GM12891 (cell line): ENCODE data around the gene CETP.

Source experiments
- DNase-seq: peaks from one replicate; pipeline ENCODE4 v3.0.0; 2011; ENCODE audit warnings: low spot score; ENCODE audit not compliant: insufficient read length
- FAIRE-seq: peaks from 2 replicates; lab custom pipeline; 2011; peaks lifted over from hg19 to GRCh38; lab: Jason Lieb, UNC
- PAX5 ChIP-seq: IDR thresholded peaks from 2 replicates; pipeline ENCODE4 v1.6.1; 2011; ENCODE audit warnings: low read length, moderate library complexity, mild to moderate bottlenecking; ENCODE audit not compliant: insufficient read depth, severe bottlenecking
- POLR2A ChIP-seq: IDR thresholded peaks from 2 replicates; pipeline ENCODE4 v1.6.1; 2011; ENCODE audit warnings: low read depth, low read length, control low read depth
- POLR2AphosphoS5 ChIP-seq: IDR thresholded peaks from 2 replicates; pipeline ENCODE4 v1.6.1; 2011; ENCODE audit warnings: low read depth, low read length, control low read depth
- POU2F2 ChIP-seq: IDR thresholded peaks from 2 replicates; pipeline ENCODE4 v1.6.1; 2011; ENCODE audit warnings: low read depth, mild to moderate bottlenecking, control low read depth, low read length, moderate library complexity
- SPI1 ChIP-seq: IDR thresholded peaks from 2 replicates; pipeline ENCODE4 v1.6.1; 2011; ENCODE audit warnings: low read depth, low read length, control low read depth
- TAF1 ChIP-seq: IDR thresholded peaks from 2 replicates; pipeline ENCODE4 v1.6.1; 2011; ENCODE audit warnings: low read depth, low read length, control low read depth

Gene CETP

DNA sequence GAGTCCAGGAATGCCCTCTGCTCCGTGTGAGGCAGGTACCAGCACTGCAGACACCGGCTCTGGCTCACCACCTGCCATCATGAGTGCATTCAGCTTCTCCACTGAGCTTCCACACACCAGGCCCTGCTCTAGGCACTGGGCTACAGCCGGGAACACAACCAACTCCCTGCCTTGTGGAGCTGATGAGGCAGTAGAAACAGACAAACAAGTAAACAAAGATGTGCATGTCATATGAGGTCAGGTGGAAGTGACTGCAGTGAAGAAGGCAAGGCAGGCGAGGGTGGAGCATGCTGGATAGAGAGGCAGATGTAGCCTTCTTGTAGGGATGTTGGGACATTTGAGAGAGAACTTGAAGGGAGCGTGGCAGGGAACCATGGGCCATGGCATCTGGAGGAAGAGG is 32.6 kb downstream of the CETP start:
- no peak for TF ChIP-seq TAF1
- FAIRE-seq, result peak; percentile 20
- DNase-seq, result no peak

DNA sequence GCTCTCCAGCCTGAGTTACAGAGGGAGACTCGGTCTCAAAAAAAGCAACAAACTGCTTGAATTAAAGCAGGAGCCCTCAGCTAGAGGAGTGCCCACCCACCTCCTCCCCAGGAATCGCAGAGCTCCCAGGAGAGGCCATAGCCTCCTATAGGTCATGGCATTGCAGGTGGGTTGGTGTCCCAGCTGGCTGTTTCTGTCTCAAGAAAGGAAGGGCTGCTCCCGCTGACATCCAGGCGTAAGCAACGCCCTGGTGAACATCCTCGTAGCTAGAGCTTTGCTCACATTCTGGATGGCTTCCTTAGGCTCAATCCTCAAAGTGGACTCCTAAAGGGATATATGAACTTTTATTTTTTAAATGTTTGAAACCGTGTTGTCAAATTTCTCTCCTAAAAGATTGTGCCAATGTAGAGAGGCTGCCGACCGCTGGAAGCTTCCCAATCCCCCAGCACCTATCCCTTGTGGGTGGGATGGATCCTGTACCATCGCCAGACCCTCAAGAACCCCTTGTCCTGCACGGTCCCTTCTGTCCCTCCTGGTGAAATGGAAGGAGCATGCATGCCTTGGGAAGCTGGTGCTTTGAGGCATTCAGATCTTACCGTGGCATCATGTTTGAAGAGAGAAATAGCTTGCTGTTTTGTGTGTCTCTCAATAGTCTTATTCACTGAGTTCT is 33.5 kb downstream of the CETP start:
- DNase-seq (no peak), FAIRE-seq (no peak)
- TF ChIP-seq POU2F2, result no peak

DNA sequence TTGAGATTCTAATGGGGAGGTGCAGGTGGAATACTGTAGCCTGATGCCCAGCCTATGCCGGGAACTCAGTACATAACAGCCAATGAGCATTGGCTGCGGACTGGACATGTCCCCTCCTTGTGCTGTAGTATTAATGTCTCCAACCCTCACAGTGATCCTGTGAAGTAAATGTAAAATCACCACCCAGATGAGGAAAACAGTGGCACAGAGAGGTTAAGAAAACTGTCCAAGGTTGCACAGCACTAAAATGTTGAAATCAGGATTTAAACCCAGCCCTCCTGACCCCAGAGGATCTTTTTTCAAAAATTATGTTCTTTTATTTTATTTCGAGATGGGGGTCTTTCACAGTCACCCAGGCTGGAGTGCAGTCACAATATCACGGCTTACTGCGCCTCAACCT is 35.5 kb downstream of the CETP start:
- no peak for TF ChIP-seq POLR2AphosphoS5
- TF ChIP-seq TAF1, result no peak
- no peak for TF ChIP-seq PAX5
- no peak for TF ChIP-seq SPI1
- no peak for TF ChIP-seq POLR2A
- TF ChIP-seq POU2F2, result no peak

DNA sequence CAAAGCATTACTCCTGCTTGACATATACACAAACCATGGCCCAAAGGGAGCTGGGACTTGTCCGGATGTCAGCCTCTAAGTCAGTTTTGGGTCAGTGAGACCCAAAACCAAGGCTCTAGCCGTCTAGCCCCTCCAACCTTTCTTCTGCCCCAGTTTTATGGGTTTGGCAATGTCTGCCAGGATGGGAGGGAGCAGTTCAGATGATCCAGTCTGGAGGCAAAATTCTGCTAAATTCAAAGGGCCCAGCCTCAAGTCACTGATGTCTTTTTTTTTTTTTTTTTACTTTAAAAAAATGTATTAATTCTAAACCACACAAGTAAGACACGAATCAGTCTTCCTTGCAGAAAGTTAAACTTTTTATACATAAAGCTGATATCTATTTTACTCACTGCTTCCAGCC is 36.2 kb downstream of the CETP start:
- FAIRE-seq (no peak), DNase-seq (no peak)
- no peak for TF ChIP-seq POLR2A
- TF ChIP-seq TAF1, result no peak
- no peak for TF ChIP-seq SPI1

More for the DNA sequence above, 35.5 kb downstream of the CETP start:
- no peak for DNase-seq
- peak; percentile 38 for FAIRE-seq

DNA sequence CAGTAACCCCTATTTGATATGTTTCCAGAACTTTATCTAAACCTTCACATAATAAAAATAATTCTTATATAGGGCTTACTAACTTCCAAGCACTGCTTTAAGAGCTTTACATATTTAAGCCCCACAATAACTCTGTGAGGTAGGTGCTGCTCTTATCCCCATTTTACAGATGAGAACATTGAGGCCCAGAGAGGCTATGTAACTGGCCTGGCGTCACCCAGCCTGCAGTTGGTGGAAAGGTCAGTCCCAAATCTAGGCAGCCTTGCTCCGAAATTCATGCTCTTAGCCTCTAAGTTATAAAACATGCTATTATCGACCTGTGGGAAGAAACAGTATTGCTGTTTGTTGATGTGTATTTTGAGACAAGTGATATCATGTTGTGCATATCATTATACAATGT is 36.6 kb downstream of the CETP start:
- FAIRE-seq, result peak; percentile 35
- no peak for DNase-seq
- TF ChIP-seq TAF1, result no peak
- no peak for TF ChIP-seq POLR2A
- TF ChIP-seq PAX5, result no peak
- TF ChIP-seq POLR2AphosphoS5, result no peak
- TF ChIP-seq POU2F2, result no peak
- no peak for TF ChIP-seq SPI1

DNA sequence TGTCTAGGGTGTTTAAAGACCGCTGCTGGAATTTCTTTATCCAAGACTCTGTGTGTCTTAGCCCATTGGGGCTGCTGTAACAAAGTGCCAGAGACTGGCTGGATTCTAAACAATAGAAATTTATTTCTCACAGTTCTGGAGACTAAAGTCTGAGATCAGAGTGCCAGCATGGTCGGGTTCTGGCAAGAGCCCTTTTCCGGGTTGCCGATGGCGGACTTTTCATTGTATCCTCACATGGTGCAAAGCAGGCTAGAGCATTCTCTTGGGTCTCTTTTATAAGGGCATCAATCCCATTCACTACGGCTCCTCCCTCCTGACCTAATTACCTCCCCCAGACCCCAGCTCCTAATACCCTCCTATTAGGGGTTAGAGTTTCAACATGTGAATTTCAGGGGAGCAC is 37.1 kb downstream of the CETP start:
- FAIRE-seq, result no peak
- DNase-seq, result no peak
- TF ChIP-seq SPI1, result no peak

DNA sequence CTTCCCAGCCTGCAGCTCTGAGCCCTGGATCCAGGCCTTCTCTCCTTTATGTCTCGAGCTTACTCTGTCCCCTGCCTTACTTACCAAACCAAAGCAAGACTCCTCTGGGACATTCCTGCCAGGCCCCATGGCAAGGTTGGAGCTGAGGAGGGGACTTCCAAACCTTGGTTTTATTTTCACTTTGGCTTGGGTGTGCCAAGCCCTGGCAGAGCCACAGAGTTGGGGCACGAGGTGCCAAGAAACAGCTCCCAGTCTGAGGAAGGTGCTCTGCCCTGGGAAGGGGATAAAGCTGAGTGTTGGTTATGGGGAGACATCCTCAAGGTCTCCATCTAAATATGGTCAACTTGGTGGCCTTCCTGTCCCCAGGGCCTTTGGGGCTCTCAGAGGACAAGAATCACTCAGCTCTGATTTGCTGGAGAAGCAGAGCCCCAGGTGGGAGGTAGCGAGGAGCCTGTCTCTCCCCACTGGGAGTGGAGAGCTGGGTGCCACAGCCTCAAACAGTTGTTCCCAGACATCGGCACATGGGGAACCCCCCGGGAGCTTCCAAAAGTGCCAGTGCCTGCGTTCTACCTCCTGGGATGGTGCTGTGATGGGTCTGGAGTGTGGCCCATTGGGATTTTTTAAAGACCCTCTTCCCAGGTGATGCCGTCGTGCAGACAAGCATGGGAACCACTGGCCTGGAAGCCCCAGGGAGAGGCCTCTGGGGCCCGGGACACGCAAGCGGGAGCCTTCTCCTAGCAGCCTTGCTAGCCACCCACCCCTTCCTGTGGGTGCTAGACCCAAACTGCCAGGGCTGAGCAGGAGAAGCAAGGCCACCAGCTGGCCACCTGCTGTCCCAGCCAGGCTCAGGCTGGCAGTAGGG is 37.9 kb downstream of the CETP start:
- DNase-seq (no peak), FAIRE-seq (peak; percentile 81)
- TF ChIP-seq TAF1 (no peak), SPI1 (no peak), POU2F2 (no peak), POLR2A (no peak), PAX5 (no peak), POLR2AphosphoS5 (no peak)

DNA sequence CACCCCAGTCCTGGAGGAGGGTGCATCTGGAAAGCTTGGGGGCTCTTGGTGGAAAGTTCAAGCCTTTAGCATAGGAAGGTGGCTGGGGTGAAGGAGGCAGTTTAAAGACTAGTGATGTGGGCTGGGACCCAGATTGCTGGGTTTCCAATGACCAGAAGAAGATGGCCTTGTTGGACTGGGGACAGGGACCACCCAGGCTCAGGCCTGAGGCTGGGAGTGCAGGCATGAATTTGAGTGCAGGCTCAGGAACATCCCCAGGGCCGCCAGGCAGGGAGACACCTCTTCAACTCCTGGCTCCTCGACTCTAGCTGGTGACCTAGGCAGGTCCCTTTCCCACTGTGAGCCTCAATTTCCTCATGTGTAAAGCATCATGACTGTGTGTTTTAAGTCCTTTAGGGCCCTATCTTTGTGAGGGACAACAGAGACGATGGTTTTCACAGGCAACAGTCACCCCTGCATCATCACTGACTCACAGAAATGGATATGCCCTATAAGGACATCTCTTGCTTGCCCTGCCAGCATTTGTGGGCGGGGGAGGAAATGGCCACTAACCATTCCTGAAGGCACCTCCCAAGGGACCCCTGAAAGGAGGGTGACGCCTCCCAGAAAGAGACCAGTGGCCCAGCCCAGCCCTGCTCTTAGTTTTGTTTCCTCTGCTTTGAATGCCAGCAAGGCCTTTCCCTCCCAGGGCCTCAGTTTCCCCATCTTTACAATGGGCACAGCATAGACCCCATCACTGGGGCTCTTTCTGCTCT is 38.7 kb downstream of the CETP start:
- DNase-seq (no peak), FAIRE-seq (peak; percentile 97)

DNA sequence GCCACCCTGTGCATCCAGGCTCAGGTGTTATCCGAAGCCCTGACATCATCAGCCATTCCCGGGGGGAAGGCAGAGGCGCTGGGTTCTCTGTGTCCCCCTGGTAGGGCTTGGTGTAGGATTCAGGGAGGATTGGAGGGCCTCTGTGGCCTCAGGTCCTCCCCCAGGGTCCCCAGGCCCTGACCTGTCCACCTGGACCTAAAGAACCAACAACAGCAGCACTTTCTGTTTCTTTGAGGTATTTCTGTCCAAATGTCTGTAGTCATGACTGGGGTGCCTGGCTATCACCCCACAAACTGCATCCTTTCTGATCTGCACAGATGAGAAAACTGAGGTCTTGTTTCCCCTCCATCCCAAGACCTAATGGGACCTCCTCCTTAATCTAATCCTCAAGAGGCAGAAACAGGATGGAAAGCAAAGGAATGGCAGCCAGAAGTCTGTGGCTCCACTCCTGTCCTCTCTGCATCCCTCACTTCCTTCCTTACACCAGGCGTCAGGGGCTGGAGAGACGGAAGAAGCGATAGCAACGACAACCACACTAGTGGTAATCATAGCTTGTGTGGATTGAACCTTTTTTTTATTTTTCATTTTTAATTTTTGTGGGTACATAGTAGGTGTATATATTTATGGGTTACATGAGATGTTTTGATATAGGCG is 39.4 kb downstream of the CETP start:
- no peak for TF ChIP-seq POLR2AphosphoS5
- no peak for TF ChIP-seq POU2F2
- no peak for TF ChIP-seq SPI1
- no peak for TF ChIP-seq POLR2A
- TF ChIP-seq PAX5, result no peak
- TF ChIP-seq TAF1, result no peak
- DNase-seq, result no peak
- FAIRE-seq, result peak; percentile 9

More for the DNA sequence above, 38.7 kb downstream of the CETP start:
- TF ChIP-seq PAX5, result no peak
- no peak for TF ChIP-seq POU2F2
- no peak for TF ChIP-seq POLR2A
- TF ChIP-seq TAF1, result no peak
